GM19328 (cell line): ENCODE measurements around the gene KCNC3.

Experiments used
- ATAC-seq: cut with Tn5 transposase; IDR thresholded peaks from one replicate; pipeline ENCODE4 v1.9.1; 2021; ENCODE audit warnings: mild to moderate bottlenecking, moderate library complexity; ENCODE audit not compliant: unreplicated experiment

KCNC3 gene

DNA sequence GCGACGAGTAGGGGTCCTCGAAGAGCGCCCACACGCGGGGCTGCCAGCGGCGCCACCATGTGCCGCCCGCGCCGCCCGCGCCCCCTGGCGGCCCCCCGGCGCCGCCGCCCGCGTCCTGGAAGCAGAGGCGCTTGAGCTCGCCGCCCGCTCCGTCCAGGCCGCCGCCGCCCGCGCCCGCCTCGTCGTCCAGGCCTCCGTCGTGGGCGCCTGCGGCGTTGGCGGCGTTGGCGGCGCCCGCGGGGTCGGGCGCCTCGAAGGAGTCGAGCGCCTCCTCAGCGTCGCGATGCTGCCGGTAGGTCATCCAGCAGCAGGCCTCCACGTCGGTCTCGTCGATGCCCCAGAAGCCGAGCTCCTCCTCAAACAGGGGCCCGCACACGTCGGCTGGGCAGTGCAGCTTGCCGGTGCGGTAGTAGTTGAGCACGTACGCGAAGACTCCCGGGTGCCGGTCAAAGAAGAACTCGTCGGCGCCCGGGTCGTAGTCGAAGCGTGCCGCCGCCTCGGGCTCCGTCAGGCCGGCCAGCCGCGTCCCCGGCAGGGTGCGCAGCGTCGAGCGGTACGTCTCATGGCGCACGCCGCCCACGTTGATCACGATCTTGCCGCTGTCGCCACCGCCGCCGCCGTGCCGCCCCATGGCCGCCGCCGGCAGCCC, 829 bp downstream of the KCNC3 start:
- no peak for ATAC-seq

DNA sequence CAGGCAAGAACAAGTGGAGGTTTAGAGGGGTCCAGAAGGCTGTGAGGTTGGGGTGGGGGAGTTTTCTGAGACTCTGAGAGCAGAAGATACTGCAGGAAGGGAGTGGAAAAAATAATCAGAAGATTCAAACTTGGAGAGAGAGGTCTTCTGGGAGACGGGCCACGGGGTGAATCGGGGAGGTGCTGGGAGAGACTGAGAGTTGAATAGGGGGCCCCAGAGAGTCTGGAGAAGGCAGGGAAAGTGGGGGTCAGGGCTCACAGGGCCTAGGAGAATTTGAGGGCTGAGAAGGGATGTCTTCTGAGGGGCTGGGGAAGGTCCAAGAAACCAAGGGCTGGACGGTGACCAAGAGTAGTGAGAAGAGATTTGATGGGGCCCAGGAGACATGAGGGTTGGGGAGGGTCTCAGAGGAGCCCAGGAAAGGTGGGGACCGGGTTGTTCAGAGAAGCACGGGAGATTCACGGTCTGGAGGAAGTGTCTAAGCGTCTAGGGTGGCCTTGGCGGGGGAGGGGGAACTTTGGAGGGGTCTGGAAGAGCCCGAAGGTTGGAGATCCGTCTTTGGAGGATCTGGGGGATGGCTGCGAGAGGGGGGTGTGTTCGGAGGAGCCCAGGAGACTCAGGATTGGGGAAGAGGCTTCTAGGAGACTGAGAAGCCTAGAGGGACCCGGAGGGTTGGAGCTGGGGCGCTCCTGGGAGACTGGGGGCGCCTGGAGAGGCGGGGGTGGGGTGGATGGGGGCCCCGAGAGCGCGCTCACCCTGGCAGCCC, 1.5 kb downstream of the KCNC3 start:
- ATAC-seq, result no peak

DNA sequence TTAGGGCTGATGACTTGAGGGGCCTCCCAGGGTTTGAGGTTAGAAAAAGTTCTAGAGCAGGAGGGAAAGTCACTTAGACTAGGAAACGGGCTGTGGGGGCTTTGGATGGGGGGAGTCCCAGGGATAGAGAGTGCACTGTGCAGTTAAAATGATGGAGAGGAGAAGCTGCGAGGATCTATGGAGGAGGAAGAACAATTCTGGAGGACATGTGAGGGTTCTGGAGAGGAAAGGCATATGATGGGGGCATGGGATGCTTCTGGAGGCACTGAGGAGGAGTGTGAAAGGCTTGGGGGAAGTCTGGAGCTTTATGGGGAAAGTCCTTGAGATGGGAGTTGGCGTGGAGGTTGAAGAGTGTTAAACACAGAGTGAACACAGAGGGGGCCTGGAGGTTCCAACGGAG, 2.2 kb downstream of the KCNC3 start:
- no peak for ATAC-seq

DNA sequence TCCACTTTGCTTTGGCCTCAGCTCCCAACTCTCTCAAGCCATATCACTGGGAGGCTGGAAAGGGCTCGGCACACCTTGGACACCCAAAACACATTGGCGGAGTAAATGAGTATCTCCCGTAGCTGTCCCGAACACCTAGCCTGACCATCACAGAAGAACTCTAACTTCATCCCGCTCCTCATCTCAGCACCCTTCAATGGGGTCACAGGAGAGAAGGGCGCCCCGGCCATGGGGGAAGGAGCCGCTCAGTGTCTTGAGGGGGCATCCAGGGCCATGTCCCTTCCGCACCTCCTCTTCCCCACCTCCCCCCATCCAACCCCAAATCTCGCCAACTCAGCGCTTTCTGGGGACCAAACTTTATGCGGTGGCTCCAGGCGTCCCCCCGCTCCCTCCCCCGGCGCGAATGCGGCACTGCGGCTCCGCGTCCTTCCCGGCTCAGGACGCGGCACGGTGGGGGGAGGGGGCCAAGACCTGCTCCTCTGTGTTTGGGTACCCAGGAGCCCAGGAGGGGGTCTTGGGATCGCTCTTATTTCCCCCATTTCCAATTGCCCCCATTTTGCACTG, 3.0 kb downstream of the KCNC3 start:
- ATAC-seq, result no peak

DNA sequence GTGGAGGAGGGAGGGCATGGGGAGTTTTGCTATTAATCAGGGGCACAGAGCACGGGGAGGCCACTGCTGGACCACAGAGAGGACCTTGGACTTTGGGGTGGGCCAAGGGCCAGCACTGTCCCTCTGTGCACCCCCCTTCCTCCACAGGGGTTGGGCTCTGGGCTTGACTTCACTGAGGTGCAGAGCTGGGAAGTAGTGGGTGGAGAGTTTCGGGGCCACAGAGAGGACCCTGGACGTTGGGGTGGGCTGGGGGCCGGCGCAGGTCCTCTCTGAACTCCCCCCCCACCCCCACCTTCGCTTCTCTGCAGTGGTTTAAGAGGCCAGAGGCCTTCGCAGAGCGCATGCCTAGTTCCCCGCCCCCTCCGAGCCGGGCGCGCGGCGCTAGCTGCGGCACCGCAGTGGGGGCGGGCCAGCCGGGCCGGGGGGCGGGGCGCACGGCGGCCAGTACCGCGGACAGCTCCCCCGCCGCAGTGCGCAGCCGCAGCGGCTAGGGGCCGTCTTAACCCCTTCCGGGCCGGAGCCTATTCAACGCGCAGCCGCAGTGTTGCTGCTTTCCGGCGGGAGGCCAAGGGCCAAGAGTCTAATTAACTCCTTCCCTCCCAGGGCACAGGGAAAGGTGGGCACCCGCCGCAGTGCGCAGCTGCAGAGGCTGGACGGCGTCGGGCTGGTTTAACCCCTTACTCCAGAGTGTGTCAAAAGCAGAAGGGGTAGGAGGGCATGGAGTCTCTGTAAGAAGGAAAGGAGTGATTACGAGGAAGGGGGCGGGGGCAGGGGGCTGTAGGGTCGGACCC, 3.7 kb downstream of the KCNC3 start:
- ATAC-seq, result no peak

DNA sequence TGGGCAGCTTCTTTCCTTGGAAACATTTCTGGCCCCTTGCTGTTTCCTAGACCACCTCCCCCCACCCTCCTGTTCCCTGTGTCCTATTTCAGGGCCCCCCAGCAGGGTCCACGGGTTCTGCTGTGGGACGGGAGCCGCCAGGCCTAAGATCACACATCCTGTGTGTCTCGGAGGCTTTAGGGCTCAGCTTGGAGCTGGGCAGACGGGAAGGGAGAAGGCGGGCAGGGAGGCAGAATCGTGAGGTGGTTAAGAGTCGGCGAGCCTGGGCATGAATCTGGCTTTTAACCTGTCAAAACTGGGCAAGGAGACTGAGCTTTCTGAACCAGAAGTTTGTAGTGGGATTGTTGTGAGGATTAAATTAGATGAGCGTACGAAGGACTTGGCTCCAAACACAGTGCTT, 4.8 kb downstream of the KCNC3 start:
- no peak for ATAC-seq

DNA sequence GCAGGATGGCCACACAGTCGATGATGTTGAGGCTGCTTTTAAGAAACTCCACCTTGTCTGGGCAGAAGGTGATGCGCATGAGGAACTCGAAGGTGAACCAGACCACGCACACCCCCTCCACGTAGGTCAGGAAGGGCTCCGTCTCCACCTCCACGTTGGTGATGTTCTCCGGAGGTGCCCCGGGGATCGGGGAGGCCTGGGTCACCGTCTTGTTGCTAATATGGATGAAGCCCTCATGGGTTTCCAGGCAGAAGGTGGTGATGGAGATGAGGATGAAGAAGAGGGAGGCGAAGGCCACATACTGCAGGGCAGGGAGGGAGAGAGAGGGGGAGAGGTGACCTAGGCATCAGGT, 5.4 kb downstream of the KCNC3 start:
- ATAC-seq, result no peak

DNA sequence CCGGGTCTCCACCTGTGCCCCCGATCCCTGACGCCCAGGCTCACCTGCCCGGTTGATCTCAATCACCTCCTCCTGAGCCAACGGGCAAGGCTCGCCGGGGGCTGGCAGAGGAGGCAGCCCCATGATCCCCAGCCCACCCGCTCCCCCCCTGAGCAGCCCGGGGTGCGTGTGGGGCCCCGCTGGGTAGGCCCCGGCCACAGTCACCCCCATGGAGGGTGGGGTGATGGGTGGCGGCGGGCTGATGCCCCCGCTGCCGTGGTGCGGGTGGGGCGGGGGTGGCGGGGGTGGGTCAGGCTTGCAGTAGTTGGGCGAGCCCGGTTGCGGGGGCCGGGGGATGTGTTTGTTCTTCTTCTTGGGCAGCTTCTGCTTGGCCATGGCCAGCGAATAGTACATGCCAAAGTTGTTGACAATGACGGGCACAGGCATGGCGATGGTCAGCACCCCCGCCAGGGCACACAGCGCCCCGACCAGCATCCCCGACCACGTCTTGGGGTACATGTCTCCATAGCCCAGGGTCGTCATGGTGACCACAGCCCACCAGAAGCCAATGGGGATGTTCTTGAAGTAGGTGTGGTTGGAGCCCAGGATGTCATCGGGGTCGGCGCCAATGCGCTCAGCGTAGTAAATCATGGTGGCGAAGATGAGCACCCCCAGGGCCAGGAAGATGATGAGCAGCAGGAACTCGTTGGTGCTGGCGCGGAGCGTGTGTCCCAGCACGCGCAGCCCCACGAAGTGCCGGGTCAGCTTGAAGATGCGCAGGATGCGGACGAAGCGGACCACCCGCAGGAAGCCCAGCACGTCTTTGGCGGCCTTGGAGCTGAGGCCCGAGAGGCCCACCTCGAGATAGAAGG, 6.0 kb downstream of the KCNC3 start:
- ATAC-seq, result no peak

DNA sequence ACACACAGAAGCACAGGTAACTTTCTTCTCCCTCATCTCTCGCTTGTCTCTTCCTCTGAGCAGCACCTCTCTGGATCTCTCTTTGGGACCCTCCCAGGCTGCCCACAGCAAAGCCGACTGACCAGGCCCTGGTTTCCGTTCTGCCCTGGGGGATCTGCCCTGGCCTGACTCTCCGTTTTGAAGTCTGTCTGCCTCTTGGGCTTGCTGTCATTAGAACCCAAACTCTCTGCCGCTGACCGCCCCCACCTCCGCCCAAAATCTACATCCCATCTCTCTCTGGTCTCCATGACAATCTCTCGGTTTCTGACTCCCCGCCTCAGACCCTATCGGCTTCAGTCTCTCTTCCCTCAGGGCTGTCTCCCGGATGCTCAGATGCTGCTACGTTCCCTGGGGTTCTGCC, 6.9 kb downstream of the KCNC3 start:
- ATAC-seq, result no peak

DNA sequence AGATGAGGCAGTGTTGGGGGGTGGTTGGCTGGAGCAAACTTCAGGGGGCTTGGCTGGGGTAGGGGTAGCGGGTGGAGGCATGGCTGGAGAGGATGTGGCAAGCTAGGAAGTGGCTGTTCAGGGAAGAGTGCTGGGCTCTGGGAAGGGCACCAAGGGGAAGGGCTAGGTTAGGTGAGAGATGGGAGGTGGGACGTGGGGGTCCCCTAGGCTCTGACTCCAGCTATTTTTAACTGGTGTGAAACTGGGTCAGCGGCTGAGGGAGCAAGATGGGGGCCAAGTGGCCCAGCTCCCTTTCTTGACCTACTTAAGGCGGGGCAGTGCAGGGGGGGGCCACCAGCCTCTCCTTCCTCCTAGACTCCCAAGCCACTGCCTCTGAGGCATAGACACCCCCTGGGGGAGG, 7.3 kb downstream of the KCNC3 start:
- no peak for ATAC-seq

DNA sequence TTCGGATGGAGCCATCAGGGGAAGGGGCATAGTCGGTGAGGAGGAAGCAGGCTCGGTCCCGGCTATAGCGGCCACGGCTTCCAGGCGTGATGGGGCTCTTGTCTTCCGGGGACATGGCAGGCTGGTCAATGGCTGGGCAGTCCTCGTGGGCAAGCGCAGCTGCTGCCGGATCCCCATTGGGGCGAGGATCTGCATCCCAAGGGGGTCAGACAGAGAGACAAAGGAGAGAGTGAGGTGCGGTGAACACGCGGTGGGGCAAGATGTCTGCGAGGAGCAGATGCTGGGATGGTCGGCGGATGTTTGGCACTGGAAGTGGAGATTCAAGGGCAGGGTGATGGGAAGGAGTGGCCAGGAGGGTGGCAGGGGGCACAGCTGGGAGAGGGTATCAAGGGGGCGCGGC, 8.6 kb downstream of the KCNC3 start:
- no peak for ATAC-seq

DNA sequence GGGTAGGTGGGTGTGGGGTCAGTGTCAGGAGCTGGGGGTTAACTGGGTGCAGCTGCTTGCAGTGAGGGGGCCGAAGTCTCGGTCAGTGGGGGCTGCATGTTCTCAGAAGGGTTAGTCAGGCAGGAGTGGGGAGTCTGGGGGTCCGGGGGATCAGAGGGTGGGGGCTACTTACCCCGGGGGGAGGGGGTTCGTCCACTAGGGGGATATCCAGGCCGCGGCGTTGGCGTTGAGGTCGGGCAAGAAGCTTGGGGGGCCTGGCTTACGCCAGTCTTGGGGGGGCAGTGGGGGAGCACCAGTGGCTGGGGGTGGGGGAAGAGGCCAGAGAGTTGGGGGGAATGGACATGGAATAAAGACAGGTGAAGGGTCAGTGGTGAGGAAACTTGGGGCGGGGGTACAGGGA, 9.1 kb downstream of the KCNC3 start:
- no peak for ATAC-seq

DNA sequence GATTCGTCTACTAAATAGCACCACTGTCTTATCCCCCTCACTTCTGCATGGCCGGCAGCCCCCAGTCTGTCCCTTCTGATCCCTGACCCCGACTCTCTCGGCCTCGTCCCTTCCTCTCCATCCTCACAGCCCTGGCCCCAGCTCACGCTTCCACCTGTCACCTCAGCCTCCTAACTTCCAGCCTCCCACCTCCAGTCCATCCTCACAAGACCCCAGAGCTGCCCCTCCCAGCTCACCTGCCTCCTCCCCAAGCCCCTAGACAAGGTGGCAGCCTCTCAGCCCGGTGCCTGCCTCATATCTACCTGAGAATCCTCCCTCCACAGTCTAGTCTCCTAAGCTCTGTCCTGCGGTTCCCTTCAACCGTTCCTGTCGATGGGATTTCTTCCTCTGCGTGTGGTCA, 10.0 kb downstream of the KCNC3 start:
- no peak for ATAC-seq

DNA sequence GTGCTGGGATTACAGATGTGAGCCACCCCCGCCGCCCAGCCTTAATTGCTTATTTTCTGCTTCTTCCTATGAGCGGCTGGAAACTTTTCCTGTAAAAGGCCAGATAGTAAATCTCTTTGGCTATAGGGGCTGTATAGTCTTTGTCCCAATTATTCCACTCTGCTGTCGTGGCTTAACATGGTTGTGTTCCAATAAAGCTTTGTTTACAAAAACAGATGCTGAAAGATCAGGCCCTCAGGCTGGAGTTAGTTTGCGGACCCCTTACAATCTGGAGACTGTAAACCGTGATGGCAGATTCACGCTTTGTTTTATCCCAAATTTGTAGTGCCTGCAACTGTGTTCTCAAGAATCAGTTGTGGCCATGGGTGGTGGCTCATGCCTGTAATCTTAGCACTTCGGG, 10.7 kb downstream of the KCNC3 start:
- ATAC-seq, result no peak

DNA sequence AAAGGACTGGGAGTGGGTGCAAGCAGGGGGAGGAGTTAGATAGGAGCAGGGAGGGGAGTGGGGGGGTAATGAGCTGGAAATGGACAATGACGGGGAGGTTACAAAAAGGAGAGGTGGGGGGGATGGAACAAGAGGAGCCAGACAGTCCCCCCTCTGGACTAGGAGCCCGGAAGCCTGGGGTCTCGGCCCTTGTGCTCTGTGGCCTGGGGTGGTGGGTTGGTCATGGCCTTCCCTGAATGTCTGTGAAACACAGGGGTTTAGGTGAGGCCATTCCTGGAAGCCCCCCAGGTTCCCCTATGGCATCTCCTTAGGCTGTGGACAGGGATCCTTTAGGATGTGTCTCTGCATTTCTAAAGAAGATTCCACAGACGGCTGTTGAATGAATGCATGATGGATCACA, 12.1 kb downstream of the KCNC3 start:
- ATAC-seq, result no peak

DNA sequence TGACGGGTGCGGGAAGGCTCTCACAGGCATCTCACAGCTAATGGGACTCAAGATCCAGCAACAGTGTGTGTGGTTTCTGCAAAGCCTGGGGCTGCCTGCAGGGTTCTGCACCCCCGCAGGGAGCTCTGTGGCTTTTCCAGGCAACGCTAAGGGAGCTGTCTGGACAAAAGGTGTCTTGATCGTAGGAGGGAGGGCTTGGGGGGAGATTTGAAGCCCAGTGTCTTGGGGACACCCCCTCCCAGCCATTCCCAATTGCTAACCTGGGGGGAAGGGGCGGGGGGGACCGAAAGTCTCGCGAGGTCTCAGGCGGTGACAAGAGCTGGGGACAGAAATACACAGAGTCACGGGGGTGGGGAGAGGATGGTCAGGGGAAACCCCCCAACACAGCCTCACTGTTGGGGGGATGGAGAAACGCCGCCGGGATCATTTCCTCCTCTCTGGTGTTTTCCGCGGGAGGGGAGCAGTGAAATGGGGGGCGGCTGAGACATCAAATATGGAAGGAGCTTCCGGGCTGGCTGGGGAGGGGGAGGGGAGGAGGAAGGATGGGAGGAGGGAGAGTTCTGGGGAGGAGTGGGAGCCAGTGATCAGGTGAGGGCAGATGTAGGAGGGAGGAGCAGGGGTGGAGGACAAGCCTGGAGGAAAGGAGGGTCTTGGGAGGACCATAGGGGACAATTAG, 13.3 kb downstream of the KCNC3 start:
- ATAC-seq, result no peak

DNA sequence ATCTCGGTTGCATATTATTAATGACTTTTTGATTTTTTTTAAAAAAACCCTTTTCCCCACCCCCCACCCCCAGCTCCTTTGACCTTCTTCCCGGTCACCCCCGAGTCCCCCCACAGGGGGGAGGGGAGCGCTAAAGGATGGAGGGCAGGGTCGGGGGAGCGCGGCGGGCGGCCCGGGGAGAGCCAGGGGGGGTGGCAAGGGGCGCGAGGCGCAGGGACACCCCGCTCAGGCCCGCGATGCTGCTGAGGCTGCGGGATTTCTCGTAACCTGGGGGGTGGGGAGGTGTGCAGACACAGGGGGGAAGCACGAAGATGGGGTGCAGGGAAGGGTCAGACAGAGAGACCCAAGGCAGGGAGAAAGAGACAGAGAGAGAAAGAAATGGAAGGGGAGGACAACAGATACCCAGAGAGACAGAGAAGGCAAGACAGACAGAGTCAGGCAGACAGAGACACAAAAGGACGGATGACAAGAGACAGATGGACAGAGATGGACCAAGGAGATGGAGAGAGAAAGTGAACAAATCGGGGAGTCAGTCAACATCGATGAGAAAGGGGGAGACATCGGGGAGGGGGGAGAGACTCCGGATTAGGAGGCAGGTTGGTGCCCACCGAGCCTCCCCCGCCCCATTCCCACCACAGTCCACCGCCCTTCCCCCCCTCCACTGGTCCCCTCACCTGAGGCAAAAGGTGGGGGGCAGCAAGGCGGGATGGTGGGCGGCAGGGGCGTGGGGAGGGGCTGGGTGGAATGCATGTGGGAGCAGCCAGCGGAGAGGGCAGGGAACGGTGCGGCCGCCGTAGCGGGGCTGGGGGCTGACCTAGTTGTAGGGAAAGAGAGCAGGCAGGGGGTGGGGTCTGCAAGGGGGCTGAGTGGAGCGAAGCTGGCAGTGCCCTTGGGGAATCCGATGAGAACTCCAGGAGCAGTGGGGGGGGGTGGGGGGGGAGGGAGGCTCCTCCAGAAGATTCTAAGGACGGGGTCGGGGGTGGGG, 14.2 kb downstream of the KCNC3 start:
- ATAC-seq, result no peak

DNA sequence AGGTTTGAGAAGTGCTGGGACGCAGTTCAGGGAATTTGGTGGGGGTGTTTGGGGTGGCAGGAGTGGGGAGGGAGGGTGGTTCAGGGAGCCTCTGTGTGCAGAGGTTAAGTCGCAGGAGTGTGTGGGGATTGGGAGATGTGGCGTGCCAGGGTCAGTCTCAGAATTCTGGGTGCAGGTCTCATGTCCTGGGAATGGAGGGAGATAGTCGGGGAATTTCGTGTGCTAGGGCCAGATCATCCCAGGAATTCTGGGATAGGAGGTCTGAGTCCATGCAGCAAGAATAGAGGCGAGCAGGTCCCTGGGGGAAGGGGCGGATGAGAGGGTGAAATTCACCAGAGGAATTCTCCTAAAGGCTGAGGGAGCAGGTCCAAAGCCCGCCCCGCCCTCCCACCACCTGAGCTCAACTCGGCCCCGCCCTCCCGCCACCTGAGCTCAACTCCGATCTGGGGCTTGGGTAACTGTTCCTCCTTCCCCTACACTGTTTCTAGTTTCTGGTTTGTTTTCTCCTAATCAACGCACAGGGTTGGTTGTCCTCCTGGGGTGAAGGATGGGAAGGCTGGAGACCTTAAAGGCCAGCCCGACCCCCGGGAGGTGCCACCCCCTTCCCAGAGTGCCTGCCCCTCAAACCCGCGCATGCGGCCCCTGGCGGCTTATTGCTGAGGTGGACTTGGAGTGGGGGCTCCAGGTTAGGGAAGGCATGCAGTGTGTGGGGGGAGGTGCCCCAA, 15.2 kb downstream of the KCNC3 start:
- ATAC-seq, result no peak
